HL-60 (cell line): ENCODE data around the gene ETFA.

Source experiments
- CTCF ChIP-seq: IDR thresholded peaks from one replicate; pipeline ENCODE4 v1.5.1; 2011; ENCODE audit warnings: low read length, control low read depth, inconsistent platforms; ENCODE audit not compliant: insufficient read depth
- GABPA ChIP-seq: IDR thresholded peaks from 2 replicates; pipeline ENCODE4 v1.6.1; 2012; ENCODE audit warnings: low read depth

- TF ChIP-seq GABPA (no peak), CTCF (no peak)
These were observed 35.6 kb upstream of the ETFA start for GRCh38 chr15:76346669-76347481.
